Fibroblast of lung (primary cell): ENCODE results near the gene KSR2.

Experiments
- EZH2 ChIP-seq: IDR thresholded peaks from 2 replicates; pipeline ENCODE4 v1.5.1; 2012; ENCODE audit warnings: low read length, control low read depth, mild to moderate bottlenecking; ENCODE audit errors: missing control alignments
- TF ChIP-seq, protein P1 (sequence below), 2 donors: IDR thresholded peaks in 1 of 2; conservative IDR thresholded peaks in 1 of 2; 1 replicate in 1 of 2; 2 replicates in 1 of 2; pipeline ENCODE4 v1.5.1; 2011 to 2012; ENCODE audit warnings: low read length in 2 of 2, control low read depth in 1 of 2, inconsistent platforms in 1 of 2, low read depth in 1 of 2, mild to moderate bottlenecking in 1 of 2

DNA sequence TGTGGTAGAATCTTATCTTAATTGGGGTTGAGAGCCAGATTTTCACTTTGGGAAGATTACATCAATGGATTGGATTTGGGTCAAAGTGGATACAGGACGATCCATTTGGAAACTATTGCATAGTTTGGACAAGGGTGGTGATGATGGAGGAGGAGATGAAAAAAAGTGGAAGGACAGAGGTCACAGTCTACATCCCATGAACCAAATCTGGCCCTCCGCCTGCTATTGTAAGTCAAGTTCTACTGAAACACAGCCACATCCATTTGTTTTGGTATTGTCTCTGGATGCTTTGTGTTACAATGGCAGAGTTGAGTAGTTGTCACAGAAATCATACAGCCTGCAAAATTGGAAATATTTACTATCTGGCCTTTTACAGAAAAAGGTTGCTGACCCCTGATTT is 310.6 kb downstream of the KSR2 start:
- TF ChIP-seq EZH2 = no peak
- TF ChIP-seq, protein P1, sequence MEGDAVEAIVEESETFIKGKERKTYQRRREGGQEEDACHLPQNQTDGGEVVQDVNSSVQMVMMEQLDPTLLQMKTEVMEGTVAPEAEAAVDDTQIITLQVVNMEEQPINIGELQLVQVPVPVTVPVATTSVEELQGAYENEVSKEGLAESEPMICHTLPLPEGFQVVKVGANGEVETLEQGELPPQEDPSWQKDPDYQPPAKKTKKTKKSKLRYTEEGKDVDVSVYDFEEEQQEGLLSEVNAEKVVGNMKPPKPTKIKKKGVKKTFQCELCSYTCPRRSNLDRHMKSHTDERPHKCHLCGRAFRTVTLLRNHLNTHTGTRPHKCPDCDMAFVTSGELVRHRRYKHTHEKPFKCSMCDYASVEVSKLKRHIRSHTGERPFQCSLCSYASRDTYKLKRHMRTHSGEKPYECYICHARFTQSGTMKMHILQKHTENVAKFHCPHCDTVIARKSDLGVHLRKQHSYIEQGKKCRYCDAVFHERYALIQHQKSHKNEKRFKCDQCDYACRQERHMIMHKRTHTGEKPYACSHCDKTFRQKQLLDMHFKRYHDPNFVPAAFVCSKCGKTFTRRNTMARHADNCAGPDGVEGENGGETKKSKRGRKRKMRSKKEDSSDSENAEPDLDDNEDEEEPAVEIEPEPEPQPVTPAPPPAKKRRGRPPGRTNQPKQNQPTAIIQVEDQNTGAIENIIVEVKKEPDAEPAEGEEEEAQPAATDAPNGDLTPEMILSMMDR (conservative IDR thresholded peaks at IDR 0.05 in 1 of 2, IDR thresholded peaks at IDR 0.05 in 1 of 2; ENCODE audit: low read depth in 1 of 2, low read length in 2 of 2) = no peak
